SK-N-SH treated with all-trans-retinoic acid at 6 μM for 48 hours (cell line): ENCODE data around the gene USP35.

Source experiments
- ATAC-seq: fragments of 200-7000 bp; cut with Tn5 transposase; 3 replicates; pipeline ENCODE4 v1.9.1; 2020; ENCODE audit warnings: mild to moderate bottlenecking, moderate library complexity
- ARNTL ChIP-seq: fragments of 450-650 bp; formaldehyde crosslinking; IDR thresholded peaks from 2 replicates; pipeline ENCODE4 v1.5.0; 2020; ENCODE audit warnings: low read depth, mild to moderate bottlenecking, moderate library complexity, borderline replicate concordance
- BACH2 ChIP-seq: fragments of 250-450 bp; sonication (Bioruptor Pico); IDR thresholded peaks from 2 replicates; pipeline ENCODE4 v1.9.0; 2021; ENCODE audit warnings: mild to moderate bottlenecking, borderline replicate concordance
- CREB5 ChIP-seq: fragments of 250-450 bp; sonication (Bioruptor Pico); IDR thresholded peaks from 2 replicates; pipeline ENCODE4 v1.5.1; 2020; ENCODE audit warnings: low read depth, mild to moderate bottlenecking, moderate library complexity
- CSDC2 ChIP-seq: fragments of 250-450 bp; sonication (Bioruptor Pico); IDR thresholded peaks from 2 replicates; pipeline ENCODE4 v1.5.0; 2020; ENCODE audit warnings: mild to moderate bottlenecking, moderate library complexity
- CSRNP3 ChIP-seq: fragments of 250-450 bp; sonication (Bioruptor Pico); IDR thresholded peaks from 2 replicates; pipeline ENCODE4 v1.5.1; 2021; ENCODE audit warnings: mild to moderate bottlenecking, moderate library complexity
- ESRRG ChIP-seq: fragments of 250-450 bp; sonication (Bioruptor Pico); IDR thresholded peaks from 2 replicates; pipeline ENCODE4 v1.6.1; 2021; ENCODE audit warnings: mild to moderate bottlenecking
- GLIS3 ChIP-seq: fragments of 250-450 bp; sonication (Bioruptor Pico); IDR thresholded peaks from 2 replicates; pipeline ENCODE4 v1.5.0; 2020; ENCODE audit warnings: mild to moderate bottlenecking, moderate library complexity
- ISL1 ChIP-seq: fragments of 250-450 bp; sonication (Bioruptor Pico); IDR thresholded peaks from 2 replicates; pipeline ENCODE4 v2.1.2; 2022; ENCODE audit warnings: mild to moderate bottlenecking, moderate library complexity
- OSR1 ChIP-seq: fragments of 250-450 bp; sonication (Bioruptor Pico); IDR thresholded peaks from 2 replicates; pipeline ENCODE4 v1.8.0; 2022; ENCODE audit warnings: moderate library complexity, mild to moderate bottlenecking, inconsistent platforms
- POU6F1 ChIP-seq: fragments of 250-450 bp; sonication (Bioruptor Pico); IDR thresholded peaks from 2 replicates; pipeline ENCODE4 v1.8.0; 2021; ENCODE audit warnings: low read depth, mild to moderate bottlenecking, moderate library complexity, borderline replicate concordance
- PPARA ChIP-seq: fragments of 250-450 bp; sonication (Bioruptor Pico); IDR thresholded peaks from 2 replicates; pipeline ENCODE4 v1.5.0; 2020; ENCODE audit warnings: mild to moderate bottlenecking, borderline replicate concordance
- RARB ChIP-seq: fragments of 250-450 bp; sonication (Bioruptor Pico); IDR thresholded peaks from 2 replicates; pipeline ENCODE4 v1.8.0; 2021; ENCODE audit warnings: mild to moderate bottlenecking, moderate library complexity
- SNAI2 ChIP-seq: fragments of 250-450 bp; sonication (Bioruptor Pico); IDR thresholded peaks from 2 replicates; pipeline ENCODE4 v1.5.0; 2020; ENCODE audit warnings: mild to moderate bottlenecking, moderate library complexity
- TCF4 ChIP-seq: fragments of 250-450 bp; sonication (Bioruptor Pico); IDR thresholded peaks from 2 replicates; pipeline ENCODE4 v1.8.0; 2021; ENCODE audit warnings: mild to moderate bottlenecking, moderate library complexity, borderline replicate concordance
- TOX ChIP-seq: fragments of 250-450 bp; sonication (Bioruptor Pico); IDR thresholded peaks from 2 replicates; pipeline ENCODE4 v1.8.0; 2021; ENCODE audit warnings: mild to moderate bottlenecking, moderate library complexity, borderline replicate concordance
- TSHZ2 ChIP-seq: fragments of 250-450 bp; sonication (Bioruptor Pico); IDR thresholded peaks from 2 replicates; pipeline ENCODE4 v1.5.0; 2020; ENCODE audit warnings: mild to moderate bottlenecking, moderate library complexity
- ZC3H10 ChIP-seq: fragments of 250-450 bp; sonication (Bioruptor Pico); IDR thresholded peaks from 2 replicates; pipeline ENCODE4 v1.5.1; 2021; ENCODE audit warnings: mild to moderate bottlenecking, moderate library complexity
- ZFP3 ChIP-seq: fragments of 250-450 bp; sonication (Bioruptor Pico); IDR thresholded peaks from 2 replicates; pipeline ENCODE4 v1.5.0; 2020; ENCODE audit warnings: mild to moderate bottlenecking, moderate library complexity
- ZFP30 ChIP-seq: fragments of 450-650 bp; formaldehyde crosslinking; IDR thresholded peaks from 2 replicates; pipeline ENCODE4 v1.5.0; 2022; ENCODE audit warnings: mild to moderate bottlenecking, moderate library complexity
- ZNF565 ChIP-seq: fragments of 450-650 bp; formaldehyde crosslinking; conservative IDR thresholded peaks from 2 replicates; pipeline ENCODE4 v1.5.0; 2020; ENCODE audit warnings: low read depth, mild to moderate bottlenecking, moderate library complexity
- ZNF70 ChIP-seq: fragments of 450-650 bp; formaldehyde crosslinking; IDR thresholded peaks from 2 replicates; pipeline ENCODE4 v1.5.0; 2020; ENCODE audit warnings: mild to moderate bottlenecking, moderate library complexity

USP35 gene

GRCh38 chr11:78150754-78151153 lies 38.0 kb upstream of the USP35 start:
- ATAC-seq, result no peak
- TF ChIP-seq ESRRG (CRISPR knock-in tag), result no peak
- TF ChIP-seq RARB (CRISPR knock-in tag), result no peak
- no peak for TF ChIP-seq TSHZ2 (CRISPR knock-in tag)
- no peak for TF ChIP-seq ZFP3 (CRISPR knock-in tag)
- no peak for TF ChIP-seq CSRNP3 (CRISPR knock-in tag)
- no peak for TF ChIP-seq PPARA
- no peak for TF ChIP-seq ZC3H10 (CRISPR knock-in tag)
- TF ChIP-seq ARNTL (CRISPR knock-in tag), result no peak
- no peak for TF ChIP-seq ZFP30 (CRISPR knock-in tag)
- no peak for TF ChIP-seq SNAI2
- no peak for TF ChIP-seq ZNF565 (CRISPR knock-in tag)
- TF ChIP-seq BACH2, result no peak
- no peak for TF ChIP-seq GLIS3

GRCh38 chr11:78151804-78152203 lies 36.9 kb upstream of the USP35 start:
- ATAC-seq, result no peak
- no peak for TF ChIP-seq ISL1 (CRISPR knock-in tag)
- no peak for TF ChIP-seq BACH2
- no peak for TF ChIP-seq ZFP30 (CRISPR knock-in tag)
- TF ChIP-seq TOX, result no peak
- TF ChIP-seq CSDC2 (CRISPR knock-in tag), result no peak
- TF ChIP-seq ZFP3 (CRISPR knock-in tag), result no peak
- no peak for TF ChIP-seq ZNF565 (CRISPR knock-in tag)
- TF ChIP-seq ARNTL (CRISPR knock-in tag), result no peak
- no peak for TF ChIP-seq CSRNP3 (CRISPR knock-in tag)

- TF ChIP-seq SNAI2 (0 out of 2 replicates have a peak, but pooled peaks have one; percentile 9), ZFP30 (CRISPR knock-in tag) (no peak), CSDC2 (CRISPR knock-in tag) (0 out of 2 replicates have a peak, but pooled peaks have one; percentile 1), TOX (no peak), ZNF70 (CRISPR knock-in tag) (no peak), ISL1 (CRISPR knock-in tag) (peak; percentile 42; the same call in 1 of the 2 replicates), TCF4 (CRISPR knock-in tag) (no peak), ZC3H10 (CRISPR knock-in tag) (no peak), GLIS3 (no peak), OSR1 (CRISPR knock-in tag) (no peak)
- peak; percentile 64 for ATAC-seq
These were observed 32.4 kb upstream of the USP35 start for GRCh38 chr11:78156127-78156844.

GRCh38 chr11:78158987-78159652 lies 29.6 kb upstream of the USP35 start:
- no peak for TF ChIP-seq POU6F1
- TF ChIP-seq PPARA, result no peak
- no peak for TF ChIP-seq ZC3H10 (CRISPR knock-in tag)
- TF ChIP-seq RARB (CRISPR knock-in tag), result no peak
- no peak for TF ChIP-seq CSRNP3 (CRISPR knock-in tag)
- no peak for TF ChIP-seq ZNF565 (CRISPR knock-in tag)
- TF ChIP-seq ZNF70 (CRISPR knock-in tag), result no peak
- no peak for TF ChIP-seq BACH2
- no peak for TF ChIP-seq GLIS3
- no peak for TF ChIP-seq SNAI2
- no peak for TF ChIP-seq CREB5 (CRISPR knock-in tag)
- TF ChIP-seq ZFP3 (CRISPR knock-in tag), result no peak
- no peak for TF ChIP-seq CSDC2 (CRISPR knock-in tag)
- TF ChIP-seq OSR1 (CRISPR knock-in tag), result no peak
- TF ChIP-seq ARNTL (CRISPR knock-in tag), result no peak
- ATAC-seq, result no peak
